Measurements from ENCODE around the gene AQP2.

The AQP2 gene

GRCh38 chr12:49980501-49981349 lies 30.2 kb downstream of the AQP2 start:
- no peaks in the 10 kb centered on the region for H3K79me2 ChIP-seq (ENCODE audit: control insufficient read depth, low read length)
- H3K36me3 ChIP-seq (ENCODE audit: control insufficient read depth, low read length) = no peaks in the 10 kb centered on the region; the same call in 1 of the 2 replicates
- TF ChIP-seq EZH2phosphoT487 (IDR thresholded peaks at IDR 0.05; ENCODE audit: borderline replicate concordance, low read length) (no peak), CTCF (IDR thresholded peaks at IDR 0.05; ENCODE audit: low read depth, low read length, poor library complexity, severe bottlenecking) (no peak)
- no peak overlapping the region for H3K4me3 ChIP-seq (ENCODE audit: low read length)
- peaks cover 1% of the 10 kb centered on the region; the same call in 1 of the 2 replicates for H3F3A ChIP-seq (ENCODE audit: control insufficient read depth, insufficient read depth)
- H3K9me3 ChIP-seq (ENCODE audit: control insufficient read depth, insufficient read depth, low read length) = no peaks in the 10 kb centered on the region
- no peaks in the 10 kb centered on the region for H4K20me1 ChIP-seq (ENCODE audit: control insufficient read depth, insufficient read depth, low read depth, low read length)
- no peaks in the 10 kb centered on the region for H3K9me2 ChIP-seq (replicated peaks; ENCODE audit: control insufficient read depth, low read length)
- H3K27me3 ChIP-seq (ENCODE audit: control insufficient read depth, low read length) = no peaks in the 10 kb centered on the region
- H3K4me1 ChIP-seq (ENCODE audit: control insufficient read depth, low read length) = no peaks in the 10 kb centered on the region
- no peak overlapping the region for H3K27ac ChIP-seq (ENCODE audit: low read depth, low read length)
- H3K4me2 ChIP-seq (ENCODE audit: low read length) = no peak overlapping the region

- Histone ChIP-seq H3K4me1 (ENCODE audit: control insufficient read depth, low read length) (no peaks in the 10 kb centered on the region), H3F3A (ENCODE audit: control insufficient read depth, insufficient read depth) (peaks cover 2% of the 10 kb centered on the region; the same call in 1 of the 2 replicates), H3K9me3 (ENCODE audit: control insufficient read depth, insufficient read depth, low read length) (no peaks in the 10 kb centered on the region), H3K27me3 (ENCODE audit: control insufficient read depth, low read length) (no peaks in the 10 kb centered on the region), H3K4me3 (ENCODE audit: low read length) (no peak overlapping the region), H4K20me1 (ENCODE audit: control insufficient read depth, insufficient read depth, low read depth, low read length) (no peaks in the 10 kb centered on the region), H3K79me2 (ENCODE audit: control insufficient read depth, low read length) (no peaks in the 10 kb centered on the region), H3K27ac (ENCODE audit: low read depth, low read length) (no peak overlapping the region), H3K36me3 (ENCODE audit: control insufficient read depth, low read length) (peaks cover 3% of the 10 kb centered on the region), H3K4me2 (ENCODE audit: low read length) (no peak overlapping the region), H3K9me2 (replicated peaks; ENCODE audit: control insufficient read depth, low read length) (no peaks in the 10 kb centered on the region)
- TF ChIP-seq CTCF (IDR thresholded peaks at IDR 0.05; ENCODE audit: low read depth, low read length, poor library complexity, severe bottlenecking) (no peak), EZH2phosphoT487 (IDR thresholded peaks at IDR 0.05; ENCODE audit: borderline replicate concordance, low read length) (no peak)
Observed at GRCh38 chr12:49982246-49983087, 31.9 kb downstream of the AQP2 start.

- Histone ChIP-seq H3K27ac (ENCODE audit: low read depth, low read length) (no peak overlapping the region), H3K4me3 (ENCODE audit: low read length) (no peak overlapping the region), H3K4me1 (ENCODE audit: control insufficient read depth, low read length) (no peaks in the 10 kb centered on the region), H3K4me2 (ENCODE audit: low read length) (no peak overlapping the region), H3K36me3 (ENCODE audit: control insufficient read depth, low read length) (peaks cover 17% of the 10 kb centered on the region), H3K27me3 (ENCODE audit: control insufficient read depth, low read length) (no peaks in the 10 kb centered on the region), H3F3A (ENCODE audit: control insufficient read depth, insufficient read depth) (peaks cover 2% of the 10 kb centered on the region; the same call in 1 of the 2 replicates), H4K20me1 (ENCODE audit: control insufficient read depth, insufficient read depth, low read depth, low read length) (no peaks in the 10 kb centered on the region), H3K9me3 (ENCODE audit: control insufficient read depth, insufficient read depth, low read length) (no peaks in the 10 kb centered on the region), H3K9me2 (replicated peaks; ENCODE audit: control insufficient read depth, low read length) (no peaks in the 10 kb centered on the region), H3K79me2 (ENCODE audit: control insufficient read depth, low read length) (no peaks in the 10 kb centered on the region)
- no peak for TF ChIP-seq CTCF (IDR thresholded peaks at IDR 0.05; ENCODE audit: low read depth, low read length, poor library complexity, severe bottlenecking)
- TF ChIP-seq EZH2phosphoT487 (IDR thresholded peaks at IDR 0.05; ENCODE audit: borderline replicate concordance, low read length) = no peak
Observed at GRCh38 chr12:49983892-49984291, 33.4 kb downstream of the AQP2 start.
